ENCODE measurements around the gene SLAMF7. TPM values are rescaled to one million over a fixed set of nuclear protein-coding genes. Genes with fewer than 3 reads are reported as not detected.

SLAMF7 gene
- total and polyA plus RNA-seq, 2 of the 8 experiments (the other 6 are each of a cell fraction or from before 2014, with no cell fraction given): not detected

GRCh38 chr1:160748878-160749269 is 9.8 kb downstream of the SLAMF7 start:
- peaks cover 0 to 5% (median 0%) of the 10 kb centered on the region in 4 experiments; a peak in 2 of 7 replicates for H3K4me1 ChIP-seq (replicated peaks in 1 of 4; ENCODE audit: control insufficient read depth in 3 of 4, insufficient read depth in 4 of 4, low read length in 3 of 4)
- no peaks in the 10 kb centered on the region for H3K79me2 ChIP-seq (ENCODE audit: control insufficient read depth in 1 of 2, insufficient read depth in 2 of 2, low read length in 2 of 2)
- no peaks in the 10 kb centered on the region for H3K27me3 ChIP-seq (replicated peaks in 1 of 4; ENCODE audit: control insufficient read depth in 3 of 4, extremely low read depth in 1 of 4, insufficient read depth in 3 of 4, low read length in 3 of 4)
- no peak overlapping the region for H2BK15ac ChIP-seq (ENCODE audit: low read length)
- H3K4ac ChIP-seq (replicated peaks; ENCODE audit: insufficient read length, low read depth, low read length): no peak overlapping the region
- H2AK5ac ChIP-seq (ENCODE audit: low read depth, low read length): no peak overlapping the region
- no peak overlapping the region for H4K5ac ChIP-seq (ENCODE audit: insufficient read length, low read depth, low read length)
- H3K79me1 ChIP-seq (ENCODE audit: low read depth, low read length): no peaks in the 10 kb centered on the region
- FAIRE-seq (no peak), DNase-seq (ENCODE audit: low read depth in 1 of 2, low spot score in 2 of 2) (no peak)
- H3K36me3 ChIP-seq (ENCODE audit: control insufficient read depth in 2 of 4, insufficient read depth in 4 of 4, low read length in 3 of 4): no peaks in the 10 kb centered on the region
- no peaks in the 10 kb centered on the region for H3K9me3 ChIP-seq (ENCODE audit: insufficient read depth in 2 of 2, low read depth in 1 of 2, low read length in 1 of 2)
- H2AFZ ChIP-seq (ENCODE audit: low read length): no peak overlapping the region
- no peak overlapping the region for H3K9ac ChIP-seq (replicated peaks in 1 of 4; ENCODE audit: extremely low read depth in 1 of 4, low read depth in 3 of 4, low read length in 3 of 4)
- no peak overlapping the region for H3K4me3 ChIP-seq (ENCODE audit: extremely low read depth in 1 of 4, insufficient read depth in 2 of 4, low read depth in 3 of 4, low read length in 4 of 4)
- H2BK20ac ChIP-seq (ENCODE audit: low read length): no peak overlapping the region
- H3K27ac ChIP-seq (ENCODE audit: low read depth, low read length): no peak overlapping the region
- H2BK12ac ChIP-seq (ENCODE audit: low read depth, low read length): no peak overlapping the region
- H3K18ac ChIP-seq (ENCODE audit: extremely low read depth, low read length): no peak overlapping the region
- H4K20me1 ChIP-seq (replicated peaks in 1 of 2; ENCODE audit: control insufficient read depth in 1 of 2, insufficient read depth in 2 of 2, low read length in 2 of 2): no peaks in the 10 kb centered on the region
- H2BK5ac ChIP-seq (ENCODE audit: low read depth, low read length): no peak overlapping the region
- 88% methylated on average over 1 of the region's 1 CpG; no CpG with 5 or more reads in 1 of the 2 experiments for WGBS, 2 experiments (ENCODE audit: extremely low coverage in 1 of 2, insufficient coverage in 1 of 2, insufficient read length in 1 of 2, insufficient replicate concordance in 2 of 2, low coverage in 1 of 2, low lambda C conversion rate in 2 of 2, missing lambda C conversion rate in 1 of 2)
- no peak overlapping the region for H4K91ac ChIP-seq (replicated peaks; ENCODE audit: insufficient read length, low read length)
- CTCF ChIA-PET (ENCODE audit: partially characterized antibody): interaction anchor here (0.7 to 6.5 kb wide), 14 partner anchors 9 to 71 kb away, joined by 3 to 63 read pairs (median 4); partner anchors contain the start of gene SLAMF7
- H2BK120ac ChIP-seq (replicated peaks; ENCODE audit: low read depth, low read length): no peak overlapping the region
- H3K14ac ChIP-seq (ENCODE audit: insufficient read length): no peak overlapping the region
- H3K23ac ChIP-seq (ENCODE audit: insufficient read length): no peak overlapping the region
- no peak overlapping the region for H4K8ac ChIP-seq (ENCODE audit: extremely low read depth, insufficient read depth, low read length)
- H3K56ac ChIP-seq (replicated peaks; ENCODE audit: insufficient read length, low read depth, low read length): no peak overlapping the region
- POLR2A ChIA-PET (ENCODE audit: partially characterized antibody): interaction anchor here (0.9 kb wide), 1 partner anchor 19 kb away, joined by 3 read pairs; no protein-coding TSS in a partner anchor
- no peaks in the 10 kb centered on the region for H3K23me2 ChIP-seq (ENCODE audit: low read depth, low read length)
- no peak overlapping the region for H3K4me2 ChIP-seq (ENCODE audit: insufficient read depth in 1 of 2, low read depth in 2 of 2, low read length in 2 of 2)
- TF ChIP-seq SRF (IDR thresholded peaks at IDR 0.05; ENCODE audit: low read depth, low read length) (no peak), HDAC6 (IDR thresholded peaks at IDR 0.05; ENCODE audit: low read depth, low read length) (no peak), RNF2 (IDR thresholded peaks at IDR 0.05; ENCODE audit: borderline replicate concordance, low read depth, low read length, missing control alignments, poor library complexity, severe bottlenecking) (no peak), EZH2 (IDR thresholded peaks at IDR 0.05; ENCODE audit: low read depth, low read length, severe bottlenecking) (no peak), BACH1 (IDR thresholded peaks at IDR 0.05; ENCODE audit: low read length) (no peak), ASH2L (IDR thresholded peaks at IDR 0.05; ENCODE audit: low read length) (no peak), SP1 (IDR thresholded peaks at IDR 0.05; ENCODE audit: low read depth, low read length) (no peak), MAX (IDR thresholded peaks at IDR 0.05) (no peak), RXRA (IDR thresholded peaks at IDR 0.05; ENCODE audit: insufficient read depth, low read depth, low read length) (no peak), SAP30 (IDR thresholded peaks at IDR 0.05; ENCODE audit: insufficient read depth, insufficient replicate concordance, low read length) (no peak), TAF7 (optimal IDR thresholded peaks at IDR 0.05; ENCODE audit: borderline replicate concordance, low read depth, low read length) (no peak), POLR2A (IDR thresholded peaks at IDR 0.05; ENCODE audit: control extremely low read depth in 1 of 2, low read depth in 2 of 2, low read length in 2 of 2) (no peak)
- TF ChIP-seq, protein P1, sequence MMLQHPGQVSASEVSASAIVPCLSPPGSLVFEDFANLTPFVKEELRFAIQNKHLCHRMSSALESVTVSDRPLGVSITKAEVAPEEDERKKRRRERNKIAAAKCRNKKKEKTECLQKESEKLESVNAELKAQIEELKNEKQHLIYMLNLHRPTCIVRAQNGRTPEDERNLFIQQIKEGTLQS (IDR thresholded peaks at IDR 0.05; ENCODE audit: insufficient read depth, low read depth, low read length): no peak

Measured in H1 (cell line).